Gastroesophageal sphincter (tissue), 3 donors: Measurements from ENCODE around the gene HSPB7.

Experiments used
- POLR2AphosphoS5 ChIP-seq: sonication (generic); formaldehyde crosslinking; IDR thresholded peaks from one replicate; pipeline ENCODE4 v1.6.1; 2017; ENCODE audit warnings: antibody characterized with exemption
- TF ChIP-seq, protein P1 (sequence below), 4 experiments: fragments of 200-600 bp in 2 of 4; fragments of 450-650 bp in 2 of 4; sonication (generic) in 1 of 4; IDR thresholded peaks; one replicate each; pipeline ENCODE4 v1.5.1; 2017 to 2019; ENCODE audit warnings: antibody characterized with exemption in 4 of 4, mild to moderate bottlenecking in 2 of 4, moderate library complexity in 2 of 4

DNA sequence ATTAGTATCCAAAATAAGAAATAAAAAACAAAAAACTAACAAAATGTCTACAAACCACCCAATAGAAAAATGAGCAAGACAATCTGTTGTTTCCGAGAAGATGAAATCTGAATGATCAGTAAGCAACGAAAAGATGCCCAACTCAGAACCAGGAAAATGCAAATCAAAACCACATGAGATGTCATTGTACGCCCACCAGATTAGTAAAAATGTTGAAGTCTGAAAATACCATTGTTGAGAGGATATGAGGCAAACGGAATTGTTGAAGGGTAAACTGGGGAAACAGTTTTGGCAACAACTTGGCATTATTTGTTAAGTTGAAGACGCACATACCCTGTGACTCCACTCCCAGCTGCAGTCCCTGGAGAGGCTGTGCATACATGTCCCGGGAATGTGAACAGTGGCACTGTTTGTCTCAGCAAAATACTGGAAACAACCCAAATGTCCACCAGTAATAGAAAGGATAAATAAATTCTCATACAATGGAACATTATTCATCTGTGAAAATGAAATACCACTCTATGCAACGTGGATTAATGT, 52.5 kb downstream of the HSPB7 start:
- TF ChIP-seq POLR2AphosphoS5: no peak
- TF ChIP-seq, protein P1, sequence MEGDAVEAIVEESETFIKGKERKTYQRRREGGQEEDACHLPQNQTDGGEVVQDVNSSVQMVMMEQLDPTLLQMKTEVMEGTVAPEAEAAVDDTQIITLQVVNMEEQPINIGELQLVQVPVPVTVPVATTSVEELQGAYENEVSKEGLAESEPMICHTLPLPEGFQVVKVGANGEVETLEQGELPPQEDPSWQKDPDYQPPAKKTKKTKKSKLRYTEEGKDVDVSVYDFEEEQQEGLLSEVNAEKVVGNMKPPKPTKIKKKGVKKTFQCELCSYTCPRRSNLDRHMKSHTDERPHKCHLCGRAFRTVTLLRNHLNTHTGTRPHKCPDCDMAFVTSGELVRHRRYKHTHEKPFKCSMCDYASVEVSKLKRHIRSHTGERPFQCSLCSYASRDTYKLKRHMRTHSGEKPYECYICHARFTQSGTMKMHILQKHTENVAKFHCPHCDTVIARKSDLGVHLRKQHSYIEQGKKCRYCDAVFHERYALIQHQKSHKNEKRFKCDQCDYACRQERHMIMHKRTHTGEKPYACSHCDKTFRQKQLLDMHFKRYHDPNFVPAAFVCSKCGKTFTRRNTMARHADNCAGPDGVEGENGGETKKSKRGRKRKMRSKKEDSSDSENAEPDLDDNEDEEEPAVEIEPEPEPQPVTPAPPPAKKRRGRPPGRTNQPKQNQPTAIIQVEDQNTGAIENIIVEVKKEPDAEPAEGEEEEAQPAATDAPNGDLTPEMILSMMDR (IDR thresholded peaks at IDR 0.05): no peak
